Left cardiac atrium (tissue), 4 donors: ENCODE results near the gene OSBPL10. TPM values are rescaled to one million over a fixed set of nuclear protein-coding genes. Genes with fewer than 3 reads are reported as not detected.
"Not testable (repeated sequence)": the region's sequence is repeated elsewhere in the genome, so short reads cannot be mapped to it uniquely, and the experiment has no call there.

ENCODE experiments used
- ATAC-seq, 2 donors: fragments of 200-7000 bp; cut with Tn5 transposase; one replicate each; pipeline ENCODE4 v1.9.1; 2020; ENCODE audit warnings: mild to moderate bottlenecking in 2 of 2, moderate library complexity in 2 of 2
- DNase-seq: peaks from one replicate; pipeline ENCODE4 v3.0.0-alpha.2; 2020
- intact Hi-C, 2 donors: fragments of 100-400 bp; cut with DNase I; formaldehyde crosslinking; loops; one replicate each; pipeline versions ENCODE4 v1.14.1 to v1.15.1; 2022 to 2023
- total RNA-seq, 2 donors: library from RNA; stranded (reverse); fragmentation: NEBNext Ultra II Directional; extraction: Animal tissue kit (Norgen Biotek cat#: 25700); gene quantifications; one replicate each; pipeline ENCODE4 v1.2.1, GENCODE V29; 2021
- donor health status: DM: no; HTN: yes; CAD: no.
- donor health status: DM: no; HTN: yes; CAD: no; lungs with severe emphysema.
- donor health status: DM: yes; HTN: yes; CAD: no.
- donor health status: Dilated cardiomyopathy.

The OSBPL10 gene
- total RNA-seq, 2 donors from 2014 or later = 5.7 to 5.8 TPM

GRCh38 chr3:31709526-31709925, 271.5 kb downstream of the OSBPL10 start:
- no peak for DNase-seq
- ATAC-seq = no peak
- intact Hi-C loops = no loop called here

GRCh38 chr3:31709005-31709404, 272.1 kb downstream of the OSBPL10 start:
- ATAC-seq (no peak), DNase-seq (no peak)
- intact Hi-C loops = no loop called here

- DNase-seq (no peak), ATAC-seq (no peak)
- intact Hi-C loops = no loop called here
These were observed 273.8 kb downstream of the OSBPL10 start for GRCh38 chr3:31707286-31707685.

GRCh38 chr3:31705736-31706135, 275.3 kb downstream of the OSBPL10 start:
- ATAC-seq (no peak), DNase-seq (no peak)
- intact Hi-C loops = no loop called here

GRCh38 chr3:31704591-31705179, 276.4 kb downstream of the OSBPL10 start:
- intact Hi-C loops = no loop called here
- ATAC-seq (peak in 1 of 2 donors; percentile 74), DNase-seq (no peak)

GRCh38 chr3:31704156-31704555, 276.9 kb downstream of the OSBPL10 start:
- intact Hi-C loops = no loop called here
- DNase-seq = no peak
- ATAC-seq = no peak

GRCh38 chr3:31701286-31701685, 279.8 kb downstream of the OSBPL10 start:
- DNase-seq (no peak), ATAC-seq (no peak)
- intact Hi-C loops = no loop called here

- DNase-seq = no peak
- intact Hi-C loops = no loop called here
- ATAC-seq = no peak
These were observed 281.6 kb downstream of the OSBPL10 start for GRCh38 chr3:31699309-31699953.

- no peak for ATAC-seq
- DNase-seq = no peak
- intact Hi-C loops = no loop called here
These were observed 284.1 kb downstream of the OSBPL10 start for GRCh38 chr3:31696815-31697548.

GRCh38 chr3:31696009-31696297, 285.1 kb downstream of the OSBPL10 start:
- ATAC-seq (no peak), DNase-seq (no peak)
- intact Hi-C loops = no loop called here

GRCh38 chr3:31695280-31696008, 285.6 kb downstream of the OSBPL10 start:
- intact Hi-C loops = no loop called here
- ATAC-seq = no peak
- no peak for DNase-seq

- no peak for DNase-seq
- intact Hi-C loops = no loop called here
- ATAC-seq = no peak
These were observed 287.7 kb downstream of the OSBPL10 start for GRCh38 chr3:31693346-31693745.

GRCh38 chr3:31692751-31693150, 288.3 kb downstream of the OSBPL10 start:
- ATAC-seq = peak; percentile 33 to 57

GRCh38 chr3:31690771-31691170, 290.3 kb downstream of the OSBPL10 start:
- ATAC-seq (no peak), DNase-seq (no peak)
- intact Hi-C loops = no loop called here

More at GRCh38 chr3:31692751-31693150, 288.3 kb downstream of the OSBPL10 start:
- DNase-seq = no peak
- intact Hi-C loops = no loop called here

- intact Hi-C loops, ATAC-seq, DNase-seq: not testable (repeated sequence)
These were observed 291.5 kb downstream of the OSBPL10 start for GRCh38 chr3:31689523-31689922.

GRCh38 chr3:31688984-31689383, 292.1 kb downstream of the OSBPL10 start:
- ATAC-seq (no peak), DNase-seq (no peak)
- intact Hi-C loops = no loop called here

- no peak for DNase-seq
- intact Hi-C loops = no loop called here
- ATAC-seq = no peak
These were observed 293.9 kb downstream of the OSBPL10 start for GRCh38 chr3:31687020-31687802.

GRCh38 chr3:31680072-31680870, 300.8 kb downstream of the OSBPL10 start:
- DNase-seq (no peak), ATAC-seq (no peak)
- intact Hi-C loops = no loop called here

GRCh38 chr3:31676556-31676955, 304.5 kb downstream of the OSBPL10 start:
- ATAC-seq = no peak
- intact Hi-C loops = no loop called here

More at GRCh38 chr3:31676556-31676955, 304.5 kb downstream of the OSBPL10 start:
- DNase-seq = no peak
